ENCODE measurements around the gene PRDM5. TPM values are rescaled to one million over a fixed set of nuclear protein-coding genes. Genes with fewer than 3 reads are reported as not detected.

PRDM5 gene
- total RNA-seq, 4 donors from 2014 or later, result 1.2 to 6.9 (median 4.4) TPM

- DNase-seq (ENCODE audit: low spot score in 2 of 2), result no peak
- 95 to 96% methylated on average over 2 of the region's 2 CpGs for WGBS, 2 donors
- H3K4me3 ChIP-seq (ENCODE audit: low read depth, poor library complexity, severe bottlenecking), result no peak overlapping the region
- intact Hi-C loops (cut with DNase I; ENCODE audit: low total_unique reads), result no loop called here
- TF ChIP-seq POLR2A (IDR thresholded peaks at IDR 0.05) (no peak), CTCF (IDR thresholded peaks at IDR 0.05) (no peak)
Measured at GRCh38 chr4:120723986-120724385, 198.5 kb downstream of the PRDM5 start.

GRCh38 chr4:120723105-120723504, 199.4 kb downstream of the PRDM5 start:
- DNase-seq (ENCODE audit: low spot score in 2 of 2), result no peak
- no peak for TF ChIP-seq POLR2A (IDR thresholded peaks at IDR 0.05)
- no peak for TF ChIP-seq CTCF (IDR thresholded peaks at IDR 0.05)
- no peak overlapping the region for H3K4me3 ChIP-seq (ENCODE audit: low read depth, poor library complexity, severe bottlenecking)
- intact Hi-C loops (cut with DNase I; ENCODE audit: low total_unique reads), result no loop called here
- 89 to 92% methylated on average over 3 of the region's 3 CpGs for WGBS, 2 donors

DNA sequence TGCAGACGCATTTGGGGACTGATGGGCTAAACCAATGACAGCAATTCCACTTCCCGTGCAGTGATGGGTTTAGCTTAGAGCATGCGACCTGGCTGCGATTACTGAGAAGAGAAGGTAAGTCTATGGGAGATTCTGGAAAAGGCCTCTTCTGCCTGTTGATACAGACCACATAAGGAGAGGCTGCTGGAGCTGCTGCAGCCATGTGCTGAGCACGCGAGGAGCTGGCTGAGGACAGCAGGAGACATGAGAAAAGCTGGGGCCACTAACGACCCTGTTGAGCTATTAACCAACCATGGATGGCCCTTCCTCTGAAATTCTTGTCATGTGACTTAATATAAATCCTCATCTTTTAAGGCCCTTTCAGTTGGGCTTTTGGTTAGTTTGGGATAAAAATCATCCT, 199.9 kb downstream of the PRDM5 start:
- TF ChIP-seq POLR2A (IDR thresholded peaks at IDR 0.05) (no peak), CTCF (IDR thresholded peaks at IDR 0.05) (no peak)
- no peak overlapping the region for H3K4me3 ChIP-seq (ENCODE audit: low read depth, poor library complexity, severe bottlenecking)
- no peak for DNase-seq (ENCODE audit: low spot score in 2 of 2)
- 95 to 97% methylated on average over 7 of the region's 7 CpGs for WGBS, 2 donors
- intact Hi-C loops (cut with DNase I; ENCODE audit: low total_unique reads), result no loop called here

DNA sequence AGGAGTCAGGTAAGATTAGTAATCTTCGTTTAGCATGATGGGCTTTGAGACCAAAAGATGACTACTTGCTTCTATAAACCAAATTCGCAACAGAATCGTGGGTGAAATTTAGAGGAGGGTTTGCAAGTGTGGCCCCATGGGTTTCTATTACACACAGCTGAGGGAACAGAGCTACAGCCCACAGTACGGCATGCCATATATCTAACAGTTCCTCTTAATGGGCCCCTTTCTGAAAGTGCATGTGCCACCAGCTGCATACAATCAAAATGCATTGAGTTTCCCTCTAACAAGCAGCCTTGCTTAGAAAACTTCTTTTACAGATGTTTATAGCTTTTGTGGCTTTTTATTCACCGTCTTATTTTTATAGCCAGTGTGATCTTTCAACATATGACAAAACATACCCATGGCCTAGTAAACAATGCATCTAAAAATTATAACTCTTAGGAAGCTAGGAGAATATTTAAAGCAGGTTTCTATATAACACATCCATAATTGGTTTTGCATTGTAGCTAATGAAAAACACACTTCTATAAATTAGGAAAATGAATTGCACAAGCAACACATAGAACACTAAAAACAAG, 202.1 kb downstream of the PRDM5 start:
- intact Hi-C loops (cut with DNase I; ENCODE audit: low total_unique reads), result no loop called here
- no peak for DNase-seq (ENCODE audit: low spot score in 2 of 2)
- WGBS, 2 donors, result 89 to 90% methylated on average over 5 of the region's 5 CpGs
- H3K4me3 ChIP-seq (ENCODE audit: low read depth, poor library complexity, severe bottlenecking), result no peak overlapping the region
- TF ChIP-seq POLR2A (IDR thresholded peaks at IDR 0.05) (no peak), CTCF (IDR thresholded peaks at IDR 0.05) (no peak)

- 28 to 29% methylated on average over 5 of the region's 5 CpGs for WGBS, 2 donors
- TF ChIP-seq CTCF (IDR thresholded peaks at IDR 0.05) (no peak), POLR2A (IDR thresholded peaks at IDR 0.05) (no peak)
- no peak for DNase-seq (ENCODE audit: low spot score in 2 of 2)
- intact Hi-C loops (cut with DNase I; ENCODE audit: low total_unique reads), result no loop called here
- H3K4me3 ChIP-seq (ENCODE audit: low read depth, poor library complexity, severe bottlenecking), result no peak overlapping the region
Measured at GRCh38 chr4:120718979-120719566, 203.5 kb downstream of the PRDM5 start.

- intact Hi-C loops (cut with DNase I; ENCODE audit: low total_unique reads), result no loop called here
- no peak overlapping the region for H3K4me3 ChIP-seq (ENCODE audit: low read depth, poor library complexity, severe bottlenecking)
- DNase-seq (ENCODE audit: low spot score in 2 of 2), result no peak
- whole genome bisulfite sequencing, 2 donors, result 86 to 90% methylated on average over 1 of the region's 1 CpG
- no peak for TF ChIP-seq CTCF (IDR thresholded peaks at IDR 0.05)
- TF ChIP-seq POLR2A (IDR thresholded peaks at IDR 0.05), result no peak
Measured at GRCh38 chr4:120716346-120716745, 206.2 kb downstream of the PRDM5 start.
